HepG2 (cell line): ENCODE measurements around the gene MEX3D. TPM values are rescaled to one million over a fixed set of nuclear protein-coding genes. Genes with fewer than 3 reads are reported as not detected.

Source experiments
- CHD2 ChIP-seq: IDR thresholded peaks from 2 replicates; pipeline ENCODE4 v1.6.1; 2011; ENCODE audit warnings: low read depth, low read length, improper control_type of control experiment
- EZH2 ChIP-seq: conservative IDR thresholded peaks from 2 replicates; pipeline ENCODE4 v1.6.1; 2012; ENCODE audit warnings: mild to moderate bottlenecking, low read depth, low read length, moderate library complexity
- HMG20B ChIP-seq: conservative IDR thresholded peaks from 2 replicates; pipeline ENCODE4 v1.6.1; 2016; ENCODE audit warnings: missing genetic modification reagents, missing compliant biosample characterization
- KLF15 ChIP-seq: sonication (generic); formaldehyde crosslinking; IDR thresholded peaks from 2 replicates; pipeline ENCODE4 v1.8.1; 2023; ENCODE audit warnings: borderline replicate concordance, mild to moderate bottlenecking, inconsistent platforms, missing genetic modification reagents, mixed read lengths
- MYNN ChIP-seq: sonication (generic); formaldehyde crosslinking; IDR thresholded peaks from 2 replicates; pipeline ENCODE4 v1.4.0; 2020; ENCODE audit warnings: mild to moderate bottlenecking, low read depth, missing genetic modification reagents
- NAIF1 ChIP-seq: sonication (generic); formaldehyde crosslinking; IDR thresholded peaks from 2 replicates; pipeline ENCODE4 v1.5.0; 2020; ENCODE audit warnings: mild to moderate bottlenecking, missing genetic modification reagents, borderline replicate concordance
- PCBP2 ChIP-seq: fragments of 200-400 bp; formaldehyde crosslinking; optimal IDR thresholded peaks from 2 replicates; pipeline ENCODE3; 2018; ENCODE audit warnings: low read length, low read depth; ENCODE audit not compliant: poor library complexity, severe bottlenecking
- PHF5A ChIP-seq: IDR thresholded peaks from one replicate; pipeline ENCODE4 v1.6.1; 2018; ENCODE audit warnings: low read depth, missing genetic modification reagents; ENCODE audit not compliant: unreplicated experiment
- ZBTB7A ChIP-seq: sonication (generic); formaldehyde crosslinking; IDR thresholded peaks from 2 replicates; pipeline ENCODE4 v1.8.0; 2022; ENCODE audit warnings: mild to moderate bottlenecking, missing genetic modification reagents
- ZNF530 ChIP-seq: sonication (generic); formaldehyde crosslinking; IDR thresholded peaks from 2 replicates; pipeline ENCODE4 v1.5.0; 2020; ENCODE audit warnings: low read depth, mild to moderate bottlenecking, missing genetic modification reagents
- ZNF558 ChIP-seq: sonication (generic); formaldehyde crosslinking; IDR thresholded peaks from 2 replicates; pipeline ENCODE4 v1.9.0; 2022; ENCODE audit warnings: mild to moderate bottlenecking, missing genetic modification reagents, borderline replicate concordance
- ZNF776 ChIP-seq: sonication (generic); formaldehyde crosslinking; IDR thresholded peaks from 2 replicates; pipeline ENCODE4 v1.4.0; 2020; ENCODE audit warnings: mild to moderate bottlenecking, missing genetic modification reagents
- polyA plus RNA-seq, 8 experiments: library from polyadenylated mRNA; depleted of rRNA in 3 of 8; stranded (reverse) in 7 of 8; unstranded in 1 of 8; fragments of >200 nt; fragmentation: Illumina TruSeq in 4 of 8; extraction: Trizol in 4 of 8; gene quantifications; 2 replicates each; pipeline versions ENCODE4 v1.2.1 to v1.2.3, GENCODE V29; 2011 to 2016; ENCODE audit warnings: low read depth in 4 of 8, missing spikeins in 1 of 8, mixed read lengths in 1 of 8; ENCODE audit not compliant: insufficient read depth in 1 of 8
- total RNA-seq, 5 experiments: library from RNA; depleted of rRNA; stranded (reverse); fragments of >200 nt; fragmentation: Illumina TruSeq; extraction: Trizol; gene quantifications; 2 replicates each; pipeline ENCODE4 v1.2.3, GENCODE V29; 2016; ENCODE audit warnings: low read depth in 1 of 5
- TF ChIP-seq, protein P1 (sequence below), 2 experiments: sonication (generic) in 1 of 2; formaldehyde crosslinking in 1 of 2; IDR thresholded peaks; 2 replicates each; pipeline versions ENCODE4 v1.6.1 to v1.9.0; 2014 to 2022; ENCODE audit warnings: antibody characterized with exemption in 1 of 2, borderline replicate concordance in 1 of 2, inconsistent platforms in 1 of 2, low read depth in 1 of 2, missing genetic modification reagents in 1 of 2
- TF ChIP-seq, protein P2 (sequence below): sonication (generic); formaldehyde crosslinking; IDR thresholded peaks from 2 replicates; pipeline ENCODE4 v1.8.1; 2023; ENCODE audit warnings: missing genetic modification reagents, inconsistent platforms, borderline replicate concordance
- TF ChIP-seq, protein P3 (sequence below): sonication (generic); formaldehyde crosslinking; IDR thresholded peaks from 2 replicates; pipeline ENCODE4 v1.8.0; 2022; ENCODE audit warnings: missing genetic modification reagents, mild to moderate bottlenecking, borderline replicate concordance
- TF ChIP-seq, protein P4 (sequence below): IDR thresholded peaks from 2 replicates; pipeline ENCODE4 v1.6.1; 2016; ENCODE audit warnings: low read depth

MEX3D gene
- total and polyA plus RNA-seq, 2 of the 13 experiments (the other 11 are each of a cell fraction or from before 2014, with no cell fraction given) = 3.6 to 17.1 TPM

DNA sequence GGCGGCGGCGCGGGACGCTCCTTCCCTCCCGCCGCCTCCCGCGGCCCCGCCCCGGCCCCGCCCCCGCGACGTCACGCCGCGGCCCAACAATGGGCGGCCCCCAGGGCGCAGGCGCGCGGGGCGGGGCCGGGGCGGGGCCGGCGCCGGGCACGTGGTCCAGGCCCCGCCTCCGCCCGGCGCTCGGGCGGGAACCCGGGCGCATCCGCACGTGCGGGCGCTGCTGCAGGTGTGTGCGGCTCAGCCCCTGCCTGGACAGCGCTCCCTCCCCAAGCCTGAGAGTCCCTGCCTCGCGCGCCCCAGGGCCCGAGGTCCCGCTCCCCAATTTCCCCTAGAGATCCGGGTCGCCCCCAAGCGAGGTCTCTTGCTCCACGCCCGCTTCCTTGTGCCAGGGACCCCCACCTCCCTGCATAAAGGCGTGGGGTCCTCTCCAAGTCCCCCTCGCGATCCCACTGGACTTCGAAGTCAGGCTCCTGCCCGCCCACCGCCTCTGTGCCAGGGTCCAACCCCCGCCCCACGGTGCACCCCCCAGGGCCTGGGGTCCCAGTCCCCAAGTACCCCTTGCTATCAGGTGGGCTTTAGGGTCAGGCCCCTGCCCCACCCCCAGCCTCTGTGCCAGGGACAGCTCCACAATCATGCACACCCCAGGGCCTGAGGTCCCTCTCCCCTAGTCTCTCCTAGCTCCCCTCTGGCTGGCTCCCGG lies at the start of gene MEX3D (continued):
- TF ChIP-seq, protein P1, sequence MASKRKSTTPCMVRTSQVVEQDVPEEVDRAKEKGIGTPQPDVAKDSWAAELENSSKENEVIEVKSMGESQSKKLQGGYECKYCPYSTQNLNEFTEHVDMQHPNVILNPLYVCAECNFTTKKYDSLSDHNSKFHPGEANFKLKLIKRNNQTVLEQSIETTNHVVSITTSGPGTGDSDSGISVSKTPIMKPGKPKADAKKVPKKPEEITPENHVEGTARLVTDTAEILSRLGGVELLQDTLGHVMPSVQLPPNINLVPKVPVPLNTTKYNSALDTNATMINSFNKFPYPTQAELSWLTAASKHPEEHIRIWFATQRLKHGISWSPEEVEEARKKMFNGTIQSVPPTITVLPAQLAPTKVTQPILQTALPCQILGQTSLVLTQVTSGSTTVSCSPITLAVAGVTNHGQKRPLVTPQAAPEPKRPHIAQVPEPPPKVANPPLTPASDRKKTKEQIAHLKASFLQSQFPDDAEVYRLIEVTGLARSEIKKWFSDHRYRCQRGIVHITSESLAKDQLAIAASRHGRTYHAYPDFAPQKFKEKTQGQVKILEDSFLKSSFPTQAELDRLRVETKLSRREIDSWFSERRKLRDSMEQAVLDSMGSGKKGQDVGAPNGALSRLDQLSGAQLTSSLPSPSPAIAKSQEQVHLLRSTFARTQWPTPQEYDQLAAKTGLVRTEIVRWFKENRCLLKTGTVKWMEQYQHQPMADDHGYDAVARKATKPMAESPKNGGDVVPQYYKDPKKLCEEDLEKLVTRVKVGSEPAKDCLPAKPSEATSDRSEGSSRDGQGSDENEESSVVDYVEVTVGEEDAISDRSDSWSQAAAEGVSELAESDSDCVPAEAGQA (IDR thresholded peaks at IDR 0.05; ENCODE audit: low read depth) = no peak
- TF ChIP-seq, protein P1 (CRISPR knock-in tag; IDR thresholded peaks at IDR 0.05; ENCODE audit: borderline replicate concordance) = peak; percentile 90; the same call in 1 of the 2 replicates
- TF ChIP-seq, protein P2, sequence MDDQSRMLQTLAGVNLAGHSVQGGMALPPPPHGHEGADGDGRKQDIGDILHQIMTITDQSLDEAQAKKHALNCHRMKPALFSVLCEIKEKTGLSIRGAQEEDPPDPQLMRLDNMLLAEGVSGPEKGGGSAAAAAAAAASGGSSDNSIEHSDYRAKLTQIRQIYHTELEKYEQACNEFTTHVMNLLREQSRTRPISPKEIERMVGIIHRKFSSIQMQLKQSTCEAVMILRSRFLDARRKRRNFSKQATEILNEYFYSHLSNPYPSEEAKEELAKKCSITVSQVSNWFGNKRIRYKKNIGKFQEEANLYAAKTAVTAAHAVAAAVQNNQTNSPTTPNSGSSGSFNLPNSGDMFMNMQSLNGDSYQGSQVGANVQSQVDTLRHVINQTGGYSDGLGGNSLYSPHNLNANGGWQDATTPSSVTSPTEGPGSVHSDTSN (CRISPR knock-in tag) = 0 out of 2 replicates have a peak, but pooled peaks have one; percentile 44
- TF ChIP-seq PHF5A (CRISPR knock-in tag) = no peak
- TF ChIP-seq NAIF1 = peak; percentile 59; the same call in 1 of the 2 replicates
- TF ChIP-seq PCBP2 = no peak
- TF ChIP-seq CHD2 = no peak
- TF ChIP-seq KLF15 (CRISPR knock-in tag) = 0 out of 2 replicates have a peak, but pooled peaks have one; percentile 68
- TF ChIP-seq ZNF558 = peak; percentile 57; the same call in 1 of the 2 replicates
- TF ChIP-seq EZH2 = no peak
- no peak for TF ChIP-seq HMG20B (CRISPR knock-in tag)
- TF ChIP-seq ZNF776 (CRISPR knock-in tag) = peak; percentile 87; the same call in 1 of the 2 replicates
- no peak for TF ChIP-seq ZNF530
- no peak; the same call in 1 of the 2 replicates for TF ChIP-seq ZBTB7A (CRISPR knock-in tag)
- TF ChIP-seq, protein P3, sequence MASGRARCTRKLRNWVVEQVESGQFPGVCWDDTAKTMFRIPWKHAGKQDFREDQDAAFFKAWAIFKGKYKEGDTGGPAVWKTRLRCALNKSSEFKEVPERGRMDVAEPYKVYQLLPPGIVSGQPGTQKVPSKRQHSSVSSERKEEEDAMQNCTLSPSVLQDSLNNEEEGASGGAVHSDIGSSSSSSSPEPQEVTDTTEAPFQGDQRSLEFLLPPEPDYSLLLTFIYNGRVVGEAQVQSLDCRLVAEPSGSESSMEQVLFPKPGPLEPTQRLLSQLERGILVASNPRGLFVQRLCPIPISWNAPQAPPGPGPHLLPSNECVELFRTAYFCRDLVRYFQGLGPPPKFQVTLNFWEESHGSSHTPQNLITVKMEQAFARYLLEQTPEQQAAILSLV (CRISPR knock-in tag) = peak; percentile 86; the same call in 1 of the 2 replicates
- TF ChIP-seq, protein P4, sequence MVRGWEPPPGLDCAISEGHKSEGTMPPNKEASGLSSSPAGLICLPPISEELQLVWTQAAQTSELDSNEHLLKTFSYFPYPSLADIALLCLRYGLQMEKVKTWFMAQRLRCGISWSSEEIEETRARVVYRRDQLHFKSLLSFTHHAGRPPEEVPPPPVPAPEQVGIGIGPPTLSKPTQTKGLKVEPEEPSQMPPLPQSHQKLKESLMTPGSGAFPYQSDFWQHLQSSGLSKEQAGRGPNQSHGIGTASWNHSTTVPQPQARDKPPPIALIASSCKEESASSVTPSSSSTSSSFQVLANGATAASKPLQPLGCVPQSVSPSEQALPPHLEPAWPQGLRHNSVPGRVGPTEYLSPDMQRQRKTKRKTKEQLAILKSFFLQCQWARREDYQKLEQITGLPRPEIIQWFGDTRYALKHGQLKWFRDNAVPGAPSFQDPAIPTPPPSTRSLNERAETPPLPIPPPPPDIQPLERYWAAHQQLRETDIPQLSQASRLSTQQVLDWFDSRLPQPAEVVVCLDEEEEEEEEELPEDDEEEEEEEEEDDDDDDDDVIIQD (CRISPR knock-in tag) = no peak
- peak; percentile 66; the same call in 1 of the 2 replicates for TF ChIP-seq MYNN (CRISPR knock-in tag)
